Neural cell (in vitro differentiated cells): ENCODE results near the gene EIF4B. TPM values are rescaled to one million over a fixed set of nuclear protein-coding genes. Genes with fewer than 3 reads are reported as not detected.

Source experiments
- H2AFZ ChIP-seq: fragments of 200-600, 300-800 bp; sonication (generic), shearing (Covaris generic); 2 replicates; pipeline ENCODE4 v1.6.0; 2014; ENCODE audit warnings: low read depth, mild to moderate bottlenecking, antibody characterized with exemption, low read length, moderate library complexity
- H3F3A ChIP-seq: fragments of 200-600 bp; shearing (Covaris generic); 2 replicates; pipeline ENCODE4 v1.6.1; 2016; ENCODE audit warnings: mild to moderate bottlenecking, moderate library complexity, mixed read lengths, antibody characterized with exemption, low read length; ENCODE audit not compliant: insufficient read depth, poor library complexity, severe bottlenecking
- H3K27ac ChIP-seq: fragments of 200-600, 300-800 bp; sonication (generic), shearing (Covaris generic); 2 replicates; pipeline ENCODE4 v1.5.1; 2014; ENCODE audit warnings: mild to moderate bottlenecking, low read length, moderate library complexity
- H3K27me3 ChIP-seq: fragments of 300-800, 200-600 bp; sonication (generic), shearing (Covaris generic); 2 replicates; pipeline ENCODE4 v1.6.0; 2014; ENCODE audit warnings: mild to moderate bottlenecking, low read depth, low read length, moderate library complexity; ENCODE audit not compliant: insufficient read depth
- H3K36me3 ChIP-seq: fragments of 300-800, 200-600 bp; sonication (generic), shearing (Covaris generic); 2 replicates; pipeline ENCODE4 v1.5.1; 2014; ENCODE audit warnings: mild to moderate bottlenecking, antibody characterized with exemption, low read length, moderate library complexity; ENCODE audit not compliant: insufficient read depth
- H3K4me2 ChIP-seq: fragments of 300-800, 200-600 bp; sonication (generic), shearing (Covaris generic); 2 replicates; pipeline ENCODE4 v1.6.0; 2014; ENCODE audit warnings: mild to moderate bottlenecking, low read length
- H3K4me3 ChIP-seq: fragments of 300-800, 200-600 bp; sonication (generic), shearing (Covaris generic); 2 replicates; pipeline ENCODE4 v1.5.1; 2014; ENCODE audit warnings: mild to moderate bottlenecking, low read length, moderate library complexity
- H3K79me2 ChIP-seq: fragments of 200-600 bp; shearing (Covaris generic); replicated peaks from 2 replicates; pipeline ENCODE4 v1.6.0; 2014; ENCODE audit warnings: mild to moderate bottlenecking, low read length, moderate library complexity; ENCODE audit not compliant: insufficient read depth
- H3K9ac ChIP-seq: fragments of 300-800, 200-600 bp; sonication (generic), shearing (Covaris generic); 2 replicates; pipeline ENCODE4 v1.6.1; 2016; ENCODE audit warnings: mild to moderate bottlenecking, low read length, mixed read lengths
- H3K9me2 ChIP-seq: fragments of 200-600 bp; shearing (Covaris generic); 2 replicates; pipeline ENCODE4 v1.6.1; 2016; ENCODE audit warnings: mild to moderate bottlenecking, low read length, mixed read lengths; ENCODE audit not compliant: insufficient read depth
- H3K9me3 ChIP-seq: fragments of 200-600, 300-800 bp; sonication (generic), shearing (Covaris generic); 2 replicates; pipeline ENCODE4 v1.6.1; 2016; ENCODE audit warnings: mild to moderate bottlenecking, mixed run types, low read length, moderate library complexity, mixed read lengths
- H4K20me1 ChIP-seq: fragments of 200-600 bp; shearing (Covaris generic); 2 replicates; pipeline ENCODE4 v1.6.1; 2016; ENCODE audit warnings: mild to moderate bottlenecking, mixed run types; ENCODE audit not compliant: insufficient read depth
- CTCF ChIP-seq: fragments of 450-650 bp; IDR thresholded peaks from 2 replicates; pipeline ENCODE4 v1.5.1; 2014; ENCODE audit warnings: antibody characterized with exemption, mild to moderate bottlenecking, moderate library complexity; ENCODE audit not compliant: poor library complexity, severe bottlenecking
- EP300 ChIP-seq: fragments of 450-650 bp; conservative IDR thresholded peaks from 2 replicates; pipeline ENCODE4 v1.6.1; 2014; ENCODE audit warnings: antibody characterized with exemption, mild to moderate bottlenecking, moderate library complexity; ENCODE audit not compliant: poor library complexity, severe bottlenecking
- EZH2 ChIP-seq: fragments of 200-600, 300-800 bp; shearing (Covaris generic), sonication (generic); IDR thresholded peaks from 2 replicates; pipeline ENCODE4 v1.6.1; 2014; ENCODE audit warnings: antibody characterized with exemption, low read length, borderline replicate concordance, mild to moderate bottlenecking; ENCODE audit not compliant: insufficient read depth, poor library complexity, severe bottlenecking
- MXI1 ChIP-seq: fragments of 450-650 bp; conservative IDR thresholded peaks from 2 replicates; pipeline ENCODE4 v1.6.1; 2014; ENCODE audit warnings: antibody characterized with exemption, mild to moderate bottlenecking; ENCODE audit not compliant: poor library complexity, severe bottlenecking
- POLR2AphosphoS5 ChIP-seq: IDR thresholded peaks from 2 replicates; pipeline ENCODE4 v1.6.1; 2012
- RAD21 ChIP-seq: fragments of 450-650 bp; conservative IDR thresholded peaks from 2 replicates; pipeline ENCODE4 v1.6.1; 2014; ENCODE audit warnings: antibody characterized with exemption, mild to moderate bottlenecking, moderate library complexity
- REST ChIP-seq: IDR thresholded peaks from 2 replicates; pipeline ENCODE4 v1.6.1; 2012; ENCODE audit warnings: borderline replicate concordance
- SMC3 ChIP-seq: fragments of 450-650 bp; conservative IDR thresholded peaks from 2 replicates; pipeline ENCODE4 v1.6.1; 2014; ENCODE audit warnings: antibody characterized with exemption, mild to moderate bottlenecking, moderate library complexity; ENCODE audit not compliant: poor library complexity
- TAF1 ChIP-seq: IDR thresholded peaks from 2 replicates; pipeline ENCODE4 v1.6.1; 2012; ENCODE audit warnings: low read depth
- polyA plus RNA-seq: library from polyadenylated mRNA; depleted of rRNA; stranded (reverse); fragments of >200 nt; gene quantifications from 2 replicates; pipeline ENCODE4 v1.2.3, GENCODE V29; 2014

The EIF4B gene
- polyA plus RNA-seq, 1 donor from 2014 or later: 333 TPM

GRCh38 chr12:53054112-53054878, 48.0 kb downstream of the EIF4B start:
- H3F3A ChIP-seq: no peaks in the 10 kb centered on the region
- H3K9me2 ChIP-seq: no peaks in the 10 kb centered on the region
- H3K4me2 ChIP-seq: peak overlapping the region; percentile 63
- H4K20me1 ChIP-seq: no peaks in the 10 kb centered on the region
- H3K27ac ChIP-seq: peak overlapping the region; percentile 53
- H3K79me2 ChIP-seq: no peaks in the 10 kb centered on the region
- H3K27me3 ChIP-seq: no peaks in the 10 kb centered on the region
- peak; percentile 77 for TF ChIP-seq POLR2AphosphoS5
- no peak for TF ChIP-seq EZH2
- peak; percentile 48 for TF ChIP-seq REST
- no peak for TF ChIP-seq TAF1
- peak; percentile 98 for TF ChIP-seq MXI1
- no peak for TF ChIP-seq EP300
- TF ChIP-seq CTCF: no peak
- no peak for TF ChIP-seq SMC3
- TF ChIP-seq RAD21: no peak
- H3K9ac ChIP-seq: peak overlapping the region; percentile 66
- H3K9me3 ChIP-seq: no peaks in the 10 kb centered on the region
- peak overlapping the region; percentile 74 for H3K4me3 ChIP-seq
- H3K36me3 ChIP-seq: no peaks in the 10 kb centered on the region
- peak overlapping the region; percentile 73 for H2AFZ ChIP-seq

GRCh38 chr12:53055471-53056266, 49.4 kb downstream of the EIF4B start:
- Histone ChIP-seq H3K4me2 (no peak overlapping the region), H3K79me2 (no peaks in the 10 kb centered on the region), H3K36me3 (no peaks in the 10 kb centered on the region), H3K4me3 (no peak overlapping the region), H3K27me3 (no peaks in the 10 kb centered on the region), H2AFZ (no peak overlapping the region), H4K20me1 (no peaks in the 10 kb centered on the region), H3K9me3 (no peaks in the 10 kb centered on the region), H3K27ac (no peak overlapping the region), H3K9me2 (no peaks in the 10 kb centered on the region), H3F3A (no peaks in the 10 kb centered on the region), H3K9ac (no peak overlapping the region)
- TF ChIP-seq TAF1: no peak
- no peak for TF ChIP-seq CTCF
- no peak for TF ChIP-seq EP300
- no peak for TF ChIP-seq REST
- no peak for TF ChIP-seq EZH2
- no peak for TF ChIP-seq SMC3
- no peak for TF ChIP-seq MXI1
- no peak for TF ChIP-seq POLR2AphosphoS5
- no peak for TF ChIP-seq RAD21
